ENCODE data around the gene GFY. TPM values are rescaled to one million over a fixed set of nuclear protein-coding genes. Genes with fewer than 3 reads are reported as not detected.
A peak's percentile ranks its signal among the peaks of the same experiment; 100 is the strongest.

GFY gene
- total and polyA plus RNA-seq, 9 of the 15 experiments (the other 6 are each of a cell fraction or from before 2014, with no cell fraction given): 0.06 to 0.40 (median 0.19) TPM; not detected in 3

DNA sequence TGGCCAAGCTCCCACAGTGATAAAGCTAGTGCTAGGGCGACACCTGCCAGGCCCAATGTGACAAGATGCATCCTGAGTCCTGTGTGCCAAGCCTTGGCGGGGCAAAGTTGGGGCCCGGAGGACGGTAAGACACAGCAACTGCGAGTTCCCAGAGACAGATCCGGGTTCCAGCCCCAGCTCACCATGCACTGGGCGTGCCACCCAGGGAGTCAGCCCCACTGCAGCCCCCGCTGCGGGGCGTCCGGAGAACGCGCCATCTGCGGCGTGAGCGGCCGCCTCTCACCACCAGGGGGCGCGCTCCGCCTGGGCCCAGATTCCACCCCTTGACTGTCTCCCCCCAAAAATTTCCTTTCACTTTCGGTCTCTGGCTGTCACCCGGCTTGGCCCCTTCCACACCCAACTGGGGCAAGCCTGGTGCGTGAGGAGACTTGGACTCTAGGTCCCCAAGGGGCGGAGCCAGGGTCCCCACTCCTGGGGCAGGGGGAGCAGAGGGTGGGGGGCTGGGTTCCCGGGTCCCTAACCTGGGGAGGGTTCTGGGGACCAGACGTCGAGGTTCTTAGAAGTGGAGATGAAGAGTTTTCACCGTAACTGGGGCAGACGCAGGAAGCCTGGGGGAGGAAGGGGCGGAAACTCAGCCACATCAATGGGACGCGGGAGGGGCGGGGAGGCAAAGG lies 48.8 kb downstream of the GFY start, which contains the start of gene FLT3LG (continued):
- TF ChIP-seq CUX1 (CRISPR knock-in tag; IDR thresholded peaks at IDR 0.05) (no peak), JUN (IDR thresholded peaks at IDR 0.05; ENCODE audit: borderline replicate concordance, low read depth, low read length) (0 out of 2 replicates have a peak, but pooled peaks have one; percentile 17), JUN (CRISPR knock-in tag; IDR thresholded peaks at IDR 0.05; ENCODE audit: borderline replicate concordance) (no peak), MCM5 (IDR thresholded peaks at IDR 0.05; ENCODE audit: low read depth) (no peak), PPARD (CRISPR knock-in tag; IDR thresholded peaks at IDR 0.05) (no peak), FOXK2 (conservative IDR thresholded peaks at IDR 0.05 in 1 of 2, IDR thresholded peaks at IDR 0.05 in 1 of 2; ENCODE audit: low read depth in 2 of 2) (no peak), TSC22D4 (tag; IDR thresholded peaks at IDR 0.05) (no peak), SIN3B (IDR thresholded peaks at IDR 0.05; ENCODE audit: low read depth) (0 out of 2 replicates have a peak, but pooled peaks have one; percentile 15), POLR2AphosphoS2 (IDR thresholded peaks at IDR 0.05; ENCODE audit: low read length) (no peak), HNRNPK (IDR thresholded peaks at IDR 0.05; ENCODE audit: low read depth, low read length, poor library complexity, severe bottlenecking) (no peak), SIX5 (IDR thresholded peaks at IDR 0.05; ENCODE audit: borderline replicate concordance in 1 of 2, insufficient read depth in 1 of 2, low read depth in 1 of 2, low read length in 2 of 2) (no peak), ZNF785 (CRISPR knock-in tag; IDR thresholded peaks at IDR 0.05) (no peak)
- TF ChIP-seq, protein P1, sequence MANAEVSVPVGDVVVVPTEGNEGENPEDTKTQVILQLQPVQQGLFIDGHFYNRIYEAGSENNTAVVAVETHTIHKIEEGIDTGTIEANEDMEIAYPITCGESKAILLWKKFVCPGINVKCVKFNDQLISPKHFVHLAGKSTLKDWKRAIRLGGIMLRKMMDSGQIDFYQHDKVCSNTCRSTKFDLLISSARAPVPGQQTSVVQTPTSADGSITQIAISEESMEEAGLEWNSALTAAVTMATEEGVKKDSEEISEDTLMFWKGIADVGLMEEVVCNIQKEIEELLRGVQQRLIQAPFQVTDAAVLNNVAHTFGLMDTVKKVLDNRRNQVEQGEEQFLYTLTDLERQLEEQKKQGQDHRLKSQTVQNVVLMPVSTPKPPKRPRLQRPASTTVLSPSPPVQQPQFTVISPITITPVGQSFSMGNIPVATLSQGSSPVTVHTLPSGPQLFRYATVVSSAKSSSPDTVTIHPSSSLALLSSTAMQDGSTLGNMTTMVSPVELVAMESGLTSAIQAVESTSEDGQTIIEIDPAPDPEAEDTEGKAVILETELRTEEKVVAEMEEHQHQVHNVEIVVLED (CRISPR knock-in tag; IDR thresholded peaks at IDR 0.05): 0 out of 2 replicates have a peak, but pooled peaks have one; percentile 16
